Activated CD4-positive, alpha-beta T cell treated with anti-CD3 and anti-CD28 coated beads, Interleukin-2, amount 50 U/mL, for 1 hour (primary cell): ENCODE measurements around the gene TSHZ2.
"Not testable (repeated sequence)": the region's sequence is repeated elsewhere in the genome, so short reads cannot be mapped to it uniquely, and the experiment has no call there.

Source experiments
- DNase-seq: peaks from one replicate; pipeline ENCODE4 v3.0.0-alpha.2; 2020

Gene TSHZ2

DNA sequence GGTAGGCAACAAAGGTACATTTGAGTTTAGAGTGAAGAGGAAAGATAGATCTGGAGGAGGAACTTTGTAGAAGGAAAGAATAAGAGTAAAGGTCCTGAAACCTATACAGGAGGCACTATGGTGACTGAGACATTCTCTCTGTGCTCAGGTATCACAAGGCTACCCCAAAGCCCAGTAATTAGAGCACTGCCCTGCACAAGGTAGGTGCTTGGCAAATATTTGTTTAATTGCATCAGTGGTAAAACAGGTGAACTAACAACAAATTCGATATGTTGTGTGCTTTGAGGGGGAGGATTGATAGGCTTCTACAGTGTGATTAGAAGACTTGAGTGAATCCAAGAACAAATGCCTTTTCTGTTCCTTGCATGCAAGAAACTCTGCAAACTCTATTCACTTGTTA lies 6.8 kb upstream of the TSHZ2 start:
- DNase-seq = no peak

DNA sequence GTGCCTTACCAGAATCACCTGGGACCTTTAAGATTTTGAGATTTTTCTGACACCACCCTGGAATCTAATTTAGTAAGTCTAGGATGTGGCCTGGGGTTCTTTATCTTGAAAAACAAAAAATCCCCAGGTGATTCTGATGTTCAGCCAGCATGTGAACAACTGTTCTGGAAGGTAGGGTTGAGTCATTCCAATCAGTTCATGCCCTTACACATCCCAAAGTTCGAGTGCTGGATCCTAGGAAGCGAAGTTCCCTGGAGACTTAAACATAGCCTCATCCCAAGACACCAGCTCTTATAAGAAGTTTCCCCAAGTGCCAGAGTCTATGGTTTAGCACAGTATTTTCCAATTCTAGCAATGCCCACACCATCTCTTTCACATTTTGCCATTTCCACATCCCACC lies 6.3 kb upstream of the TSHZ2 start:
- no peak for DNase-seq

DNA sequence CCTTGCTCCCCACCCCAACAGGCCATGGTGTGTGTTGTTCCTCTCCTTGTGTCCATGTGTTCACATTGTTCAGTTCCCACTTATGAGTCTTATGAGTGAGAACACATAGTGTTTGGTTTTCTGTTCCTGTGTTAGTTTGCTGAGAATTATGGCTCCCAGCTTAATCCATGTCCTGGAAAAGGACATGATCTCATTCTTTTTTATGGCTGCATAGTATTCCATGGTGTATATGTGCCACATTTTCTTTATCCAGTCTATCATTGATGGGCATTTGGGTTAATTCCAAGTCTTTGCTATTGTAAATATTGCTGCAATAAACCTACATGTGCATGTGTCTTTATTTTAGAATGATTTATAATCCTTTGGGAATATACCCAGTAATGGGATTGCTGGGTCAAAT lies 5.6 kb upstream of the TSHZ2 start:
- not testable (repeated sequence) for DNase-seq

DNA sequence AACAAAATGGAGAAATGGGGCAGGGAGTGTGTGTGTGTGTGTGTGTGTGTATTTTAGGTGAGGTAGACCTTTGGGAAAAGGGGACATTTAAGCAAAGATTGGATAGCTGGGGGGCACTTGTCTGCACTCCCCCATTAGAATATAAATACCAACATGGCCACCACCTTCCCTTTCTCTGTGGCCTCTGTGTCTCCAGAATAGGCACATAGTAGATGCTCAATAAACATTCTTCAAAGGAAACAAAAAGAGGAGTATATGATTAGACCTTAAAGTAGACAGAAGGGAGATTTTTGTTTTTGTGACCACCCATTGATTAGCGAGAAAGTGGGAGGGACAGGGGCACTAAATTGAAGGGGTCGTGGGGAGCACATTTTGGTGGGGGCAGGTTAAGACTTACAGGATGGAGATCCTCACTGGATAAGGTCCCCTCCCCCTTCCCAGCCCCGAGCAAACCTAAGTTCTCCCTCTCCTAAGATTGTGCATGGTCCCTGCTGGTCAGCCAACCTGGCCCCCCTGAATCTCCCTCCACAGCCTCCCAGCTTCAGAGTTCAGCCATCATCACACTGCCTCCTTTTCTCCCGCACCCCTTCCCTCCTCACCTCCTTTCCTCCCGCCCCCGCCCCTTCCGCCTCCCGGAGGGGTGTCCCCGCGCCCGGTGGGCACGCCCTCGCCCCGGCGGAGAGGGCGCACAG lies 514 bp upstream of the TSHZ2 start:
- no peak for DNase-seq

DNA sequence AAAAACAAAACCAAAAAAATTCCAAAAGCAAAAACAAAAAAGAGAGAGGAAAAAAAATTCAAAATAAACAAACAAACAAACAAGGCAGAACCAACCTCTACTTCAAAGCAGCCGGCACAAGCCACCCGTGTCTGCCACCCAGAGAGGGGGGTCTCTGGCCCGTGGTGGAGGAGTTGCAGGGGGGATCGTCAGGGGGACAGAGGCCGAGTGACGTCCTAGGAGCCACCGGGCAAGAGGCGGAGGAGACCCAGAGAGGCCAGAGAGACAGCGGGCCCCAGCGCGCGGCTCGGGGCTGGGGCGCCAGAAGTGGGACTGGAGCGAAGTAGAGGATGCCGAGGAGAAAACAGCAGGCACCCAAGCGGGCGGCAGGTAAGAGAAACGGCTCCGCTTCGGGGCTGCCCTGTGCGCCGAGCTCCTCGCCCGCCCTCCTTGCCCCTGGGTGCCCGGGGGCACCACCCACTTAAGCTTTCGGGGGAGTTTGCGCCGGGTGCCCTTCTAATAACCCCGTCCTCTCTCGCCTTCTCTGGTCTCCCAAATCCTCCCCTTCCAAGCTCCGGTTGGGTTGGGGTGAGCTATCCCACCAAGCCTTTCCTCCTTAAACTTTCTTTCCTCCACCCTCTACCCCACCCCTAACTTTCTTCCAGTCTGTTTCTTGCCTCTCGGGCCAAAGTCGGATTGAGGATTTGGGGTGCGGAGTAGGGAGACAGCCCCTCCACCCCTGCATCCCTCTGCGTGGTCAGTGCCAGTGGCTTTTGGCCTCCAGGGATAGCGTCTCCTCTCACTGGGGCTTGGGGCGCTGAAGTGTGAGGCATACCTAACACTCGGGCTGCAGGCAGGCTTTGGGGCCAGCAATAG lies 1.0 kb downstream of the TSHZ2 start:
- DNase-seq = peak; percentile 47

DNA sequence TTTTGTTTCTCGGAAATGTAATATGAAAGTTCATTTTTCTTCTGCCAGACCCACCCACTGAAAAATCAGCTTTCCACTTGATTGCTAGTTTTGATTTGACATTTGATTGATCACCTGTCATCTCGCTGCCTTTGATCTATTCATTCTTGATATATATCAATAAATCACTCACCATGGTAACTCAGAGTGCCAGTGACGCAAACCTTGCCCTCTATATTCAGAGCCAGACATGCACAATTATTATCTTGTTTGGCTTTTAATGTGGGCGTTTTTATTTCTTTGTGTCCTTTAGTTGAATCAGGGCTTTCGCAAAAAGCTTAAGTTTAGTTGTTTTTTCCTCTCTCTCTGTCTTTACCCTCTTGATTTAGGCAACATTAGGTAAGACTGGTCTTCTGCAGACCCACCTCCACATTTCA lies 2.0 kb downstream of the TSHZ2 start:
- DNase-seq = peak; percentile 53

DNA sequence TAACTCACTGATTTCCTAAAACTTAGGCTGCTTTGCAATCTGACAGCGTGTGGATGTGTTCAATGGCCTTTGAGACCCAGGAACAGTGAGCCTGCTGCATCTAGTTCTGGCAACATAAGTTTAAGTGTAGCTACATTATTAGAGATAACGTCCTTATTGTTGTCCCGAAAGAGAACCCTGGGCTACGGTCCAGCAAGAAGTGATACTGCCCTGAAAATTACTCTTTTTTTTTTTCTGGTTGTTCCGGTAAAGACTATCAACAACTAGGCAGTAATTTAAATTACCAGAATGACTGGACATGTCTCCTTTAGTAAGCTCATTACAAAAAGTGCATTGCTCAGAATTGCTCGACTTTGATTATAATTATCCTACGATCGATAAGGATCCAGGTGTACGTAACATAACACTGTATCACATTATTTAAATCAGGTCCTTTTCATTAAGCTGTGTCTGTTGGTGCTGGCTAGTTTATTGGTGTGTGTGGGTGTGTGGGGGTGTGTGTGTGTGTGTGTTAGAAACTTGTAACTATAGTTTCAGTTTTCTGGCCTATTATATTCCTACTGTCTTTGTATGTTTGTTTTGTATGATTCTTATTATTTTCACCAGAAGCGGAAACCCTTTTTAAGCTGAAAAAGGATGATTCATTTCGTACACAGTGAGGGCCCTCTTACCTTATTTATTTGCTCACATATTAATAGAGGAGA lies 3.0 kb downstream of the TSHZ2 start:
- DNase-seq = peak; percentile 39

DNA sequence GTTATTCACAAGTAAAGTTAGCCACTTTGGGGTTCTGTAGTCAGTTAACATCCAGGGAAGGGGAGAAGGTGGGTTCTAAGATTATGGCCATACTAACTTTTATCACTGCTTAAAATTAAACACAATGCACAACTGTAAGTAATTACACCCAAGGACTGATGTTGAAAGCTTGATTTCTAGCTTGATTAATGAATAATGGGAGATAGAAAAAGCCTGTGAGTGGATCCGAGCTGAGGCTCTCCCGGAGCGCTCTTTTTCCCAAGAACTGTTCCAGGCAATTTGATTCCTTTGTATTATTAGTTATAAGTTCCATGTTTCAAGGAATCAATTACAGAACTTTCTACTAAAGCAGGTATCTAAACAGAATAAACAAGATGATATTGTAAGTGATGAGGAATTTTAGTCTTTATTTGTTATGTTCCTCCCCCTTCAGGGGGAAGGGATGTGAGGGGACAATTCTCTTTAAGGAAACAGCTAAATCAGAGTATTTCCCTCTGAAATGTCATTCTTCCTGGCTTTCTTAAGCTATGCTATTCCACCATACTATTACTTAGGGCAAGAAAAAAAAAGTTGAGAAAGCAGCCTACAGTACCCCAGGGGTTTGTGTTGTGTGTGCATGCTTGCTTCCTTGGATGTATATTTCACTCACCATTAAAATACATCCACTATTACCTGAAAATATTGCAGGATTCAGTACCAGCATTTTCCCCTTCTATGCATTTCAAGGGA lies 3.8 kb downstream of the TSHZ2 start:
- no peak for DNase-seq

DNA sequence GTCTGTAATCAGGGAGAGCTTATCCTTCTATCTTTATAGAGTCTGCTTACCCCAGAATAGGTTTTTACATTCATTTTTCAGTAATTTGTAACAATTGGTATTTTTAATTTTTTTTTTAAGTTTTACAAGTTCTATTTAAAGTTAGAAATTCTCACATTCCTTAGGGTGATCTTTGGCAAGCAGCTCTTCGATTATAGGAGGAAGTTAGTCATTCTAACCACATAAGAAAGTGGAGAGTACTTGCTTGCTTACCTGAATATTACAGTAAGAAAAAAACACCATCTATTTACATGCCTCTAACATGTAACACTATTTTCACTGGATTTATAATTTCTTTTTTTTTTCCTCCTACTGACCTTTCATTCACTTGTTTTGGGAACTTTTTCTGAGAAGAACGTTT lies 6.7 kb downstream of the TSHZ2 start:
- no peak for DNase-seq

DNA sequence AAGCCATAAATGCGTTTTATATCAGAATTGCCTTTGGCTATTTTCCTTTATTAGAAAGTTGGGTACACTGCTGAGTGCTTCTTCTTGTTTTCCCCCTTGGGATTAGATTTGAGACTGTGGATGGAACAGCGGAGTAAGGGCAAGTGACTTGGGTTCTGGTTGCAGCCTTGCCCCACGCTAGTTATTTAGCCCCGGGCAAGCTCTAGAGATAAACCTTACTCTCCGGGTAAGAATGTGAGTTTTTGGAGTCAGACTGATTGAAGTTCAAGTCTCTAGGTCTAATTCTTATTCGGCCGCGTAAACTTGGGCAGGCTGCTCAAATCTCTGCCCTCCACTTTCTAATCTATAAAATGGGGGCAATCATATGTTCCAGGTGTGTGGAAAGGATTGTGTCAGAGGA lies 8.9 kb downstream of the TSHZ2 start:
- no peak for DNase-seq

DNA sequence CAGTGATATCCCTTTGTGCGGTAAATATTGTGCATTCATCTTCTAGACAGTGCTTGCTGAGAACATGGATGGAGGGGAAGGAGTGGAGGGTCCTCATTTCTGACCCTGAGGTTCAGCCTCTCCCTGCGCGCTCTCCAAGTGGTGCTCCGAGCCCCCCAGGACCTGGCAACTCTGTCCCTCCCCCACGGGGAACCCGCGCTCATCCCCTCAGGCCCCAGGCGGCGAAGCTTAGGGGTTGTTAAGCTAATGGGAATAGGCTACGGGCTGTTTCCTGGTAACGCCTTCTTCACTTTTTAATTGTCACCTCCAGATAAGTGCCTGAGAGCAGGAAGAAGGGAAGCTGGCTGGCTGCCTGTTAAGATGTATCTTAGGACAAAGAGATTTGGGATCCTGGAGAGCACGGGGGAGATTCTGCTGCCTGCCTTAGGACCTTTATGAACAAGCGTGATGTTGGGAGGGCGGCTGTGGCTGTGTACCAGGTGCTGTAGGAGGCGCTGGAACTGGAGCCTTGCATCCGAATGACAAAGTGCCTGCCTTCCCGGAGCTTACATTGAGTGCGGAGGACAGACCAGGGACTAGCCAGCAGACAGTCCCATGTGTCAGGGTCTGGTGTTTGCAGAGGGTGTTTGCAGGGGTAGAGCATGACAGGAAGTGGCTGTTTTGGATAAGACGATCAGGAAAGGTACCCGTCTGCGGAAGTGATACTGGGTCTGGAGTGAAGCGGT lies 11.7 kb downstream of the TSHZ2 start:
- DNase-seq = no peak

DNA sequence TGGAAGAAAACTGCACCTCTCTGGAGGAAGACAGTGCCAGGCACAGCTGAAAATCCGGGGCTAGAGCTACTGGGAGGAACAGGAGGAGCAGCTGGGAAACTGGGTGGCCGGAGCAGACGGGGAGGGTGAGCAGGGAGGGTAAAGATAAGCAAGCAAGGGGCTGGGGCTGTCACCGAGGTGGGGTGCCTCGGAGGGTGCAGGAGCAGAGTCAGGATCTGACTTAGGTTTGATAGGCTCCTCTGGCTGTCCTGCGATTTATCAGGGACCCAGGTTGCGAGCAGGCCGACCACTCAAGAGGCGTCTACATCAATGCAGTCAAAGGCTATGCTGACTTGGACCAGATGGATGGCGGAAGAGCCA lies 12.3 kb downstream of the TSHZ2 start:
- no peak for DNase-seq

DNA sequence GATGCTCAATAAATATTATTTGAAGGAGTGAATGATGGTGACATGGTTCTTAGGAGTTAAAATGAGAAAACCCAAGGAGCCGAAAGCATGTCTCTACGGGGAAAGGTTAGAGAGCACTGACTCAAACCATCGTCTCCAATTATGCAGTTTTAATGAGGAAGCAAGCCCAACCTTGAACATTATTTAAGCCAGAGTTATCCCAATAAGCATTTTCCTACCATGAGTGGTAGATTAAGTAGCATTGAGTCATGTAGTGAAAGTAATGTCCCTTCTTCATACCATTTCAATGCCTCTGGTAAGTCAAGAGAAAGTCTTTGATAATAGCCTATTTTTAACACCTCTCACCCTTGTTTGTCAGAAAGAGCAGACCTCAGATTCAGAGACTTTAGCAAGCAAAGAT lies 13.5 kb downstream of the TSHZ2 start:
- no peak for DNase-seq

DNA sequence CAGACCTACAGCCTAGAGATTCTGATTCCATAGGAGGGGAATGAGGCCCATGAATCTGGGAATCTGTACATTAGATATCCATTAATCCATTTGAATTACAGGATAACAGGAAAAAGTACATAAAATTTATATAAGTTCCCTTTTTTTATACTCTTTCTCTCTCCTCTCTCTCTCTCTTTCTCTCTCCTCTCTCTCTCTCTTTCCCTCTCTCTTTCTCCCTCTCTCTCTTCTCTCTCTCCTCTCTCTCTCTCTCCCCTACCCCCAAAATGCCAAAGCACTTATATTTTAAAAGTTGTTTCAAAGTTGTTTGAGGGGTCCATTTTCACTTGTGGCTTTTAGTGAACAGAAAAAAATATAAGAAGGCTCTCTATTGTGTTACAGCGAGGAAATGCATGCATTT lies 15.1 kb downstream of the TSHZ2 start:
- no peak for DNase-seq

DNA sequence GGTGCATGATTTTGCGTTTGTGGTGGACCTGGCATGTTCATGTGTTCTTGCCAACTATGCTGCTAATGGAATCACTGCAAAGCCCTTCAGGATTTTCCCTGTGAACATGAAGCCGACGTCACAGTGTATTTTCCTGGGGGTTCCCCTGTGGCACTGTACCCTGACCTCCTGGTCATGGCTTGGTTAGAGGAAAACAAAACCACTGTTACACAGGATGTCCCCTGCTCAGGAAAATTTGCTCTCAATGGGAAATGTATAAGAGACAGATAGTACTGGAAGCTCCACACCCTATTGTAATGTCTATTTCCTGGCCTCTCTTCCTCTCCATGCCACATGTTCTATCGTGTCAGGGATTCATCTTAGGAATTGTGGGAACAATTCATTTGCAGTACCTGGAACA lies 19.7 kb downstream of the TSHZ2 start:
- DNase-seq = no peak

DNA sequence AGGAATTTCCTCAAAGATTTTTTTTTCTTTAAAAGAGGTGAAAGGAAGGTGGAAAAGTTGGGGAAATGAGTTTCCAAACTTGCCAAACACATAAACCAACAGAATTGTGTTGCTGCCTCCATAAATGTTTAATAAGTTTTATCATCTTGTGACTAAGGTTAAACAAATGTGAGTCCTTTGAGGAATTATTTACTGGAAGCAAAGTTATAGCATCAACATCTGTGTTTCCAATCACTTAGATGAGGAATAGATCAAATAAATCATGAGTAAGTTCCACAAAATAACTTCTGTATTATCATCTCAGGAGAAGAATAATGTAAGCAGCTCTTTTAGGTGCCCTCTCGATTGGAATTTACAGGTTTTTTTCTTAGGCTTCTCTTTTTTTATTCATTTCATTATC lies 20.5 kb downstream of the TSHZ2 start:
- DNase-seq = no peak

DNA sequence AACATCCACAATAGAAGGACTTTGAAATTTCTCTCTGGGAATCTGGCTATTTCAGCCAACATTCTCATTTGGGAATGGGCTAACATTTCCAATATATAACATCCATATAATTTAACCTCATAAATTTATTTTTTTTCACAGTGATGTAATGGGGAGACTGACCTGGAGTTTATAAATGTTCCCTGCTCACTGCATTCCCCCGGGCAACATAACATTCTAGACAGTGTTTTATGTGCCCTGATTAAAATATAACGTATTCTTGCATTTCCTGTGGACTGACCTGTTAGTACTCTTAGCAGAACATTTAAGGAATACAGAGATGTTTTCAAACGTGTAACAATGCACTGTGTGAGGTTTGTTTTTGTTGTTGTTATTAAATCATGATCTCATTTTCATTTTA lies 20.9 kb downstream of the TSHZ2 start:
- no peak for DNase-seq

DNA sequence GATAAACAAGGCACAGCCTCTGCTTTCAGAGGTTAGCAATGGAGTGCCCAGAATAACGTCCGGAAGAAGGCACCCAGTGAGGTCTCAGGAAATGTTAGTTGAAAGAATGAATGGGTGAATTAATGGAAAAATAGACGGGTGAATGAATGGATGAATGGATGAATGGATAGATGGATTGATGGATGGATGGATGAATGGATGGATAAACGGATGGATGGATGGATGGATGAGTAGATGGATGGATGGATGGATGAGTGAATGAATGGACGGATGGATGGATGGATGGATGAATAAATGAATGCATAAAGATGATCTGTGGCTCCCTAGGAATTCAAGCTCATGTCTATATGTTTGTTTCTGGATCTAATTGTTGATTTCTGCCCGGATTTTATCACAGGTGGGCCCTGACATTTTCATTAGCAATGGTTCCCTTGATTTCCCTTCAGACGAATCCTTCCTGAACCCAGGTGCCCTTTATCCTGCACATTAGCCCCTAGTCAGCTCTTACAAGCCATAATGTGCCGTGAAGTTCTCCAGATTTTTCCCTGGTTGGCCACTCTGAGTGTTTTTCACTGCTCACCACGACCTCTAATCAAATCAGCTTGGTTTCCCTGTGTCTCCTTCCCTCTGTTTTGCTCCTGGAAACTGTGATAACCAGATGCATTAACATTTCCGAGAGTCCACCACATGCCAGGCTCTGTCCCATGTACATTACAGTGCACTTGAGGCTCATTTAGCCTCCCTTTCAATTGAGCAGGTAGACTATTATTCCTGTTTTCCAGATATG lies 22.2 kb downstream of the TSHZ2 start:
- no peak for DNase-seq

DNA sequence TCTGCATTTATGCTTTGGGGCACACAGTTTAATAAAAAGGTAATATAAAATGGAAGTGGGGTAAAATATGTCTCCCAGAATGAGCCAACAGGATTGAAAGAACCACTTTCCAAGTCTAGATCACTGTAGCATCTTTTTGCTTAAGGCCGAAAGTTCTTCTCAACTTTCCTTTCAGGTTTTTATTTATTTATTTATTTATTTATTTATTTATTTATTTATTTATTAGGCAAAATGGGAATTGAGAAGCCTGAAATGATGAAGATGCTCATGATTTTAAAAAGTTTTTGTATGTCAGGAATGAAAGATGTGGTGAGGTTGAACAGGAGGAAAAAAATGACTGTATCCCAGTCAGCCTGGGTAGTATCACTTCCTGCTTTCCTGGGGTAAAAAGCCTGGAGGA lies 24.0 kb downstream of the TSHZ2 start:
- no peak for DNase-seq

DNA sequence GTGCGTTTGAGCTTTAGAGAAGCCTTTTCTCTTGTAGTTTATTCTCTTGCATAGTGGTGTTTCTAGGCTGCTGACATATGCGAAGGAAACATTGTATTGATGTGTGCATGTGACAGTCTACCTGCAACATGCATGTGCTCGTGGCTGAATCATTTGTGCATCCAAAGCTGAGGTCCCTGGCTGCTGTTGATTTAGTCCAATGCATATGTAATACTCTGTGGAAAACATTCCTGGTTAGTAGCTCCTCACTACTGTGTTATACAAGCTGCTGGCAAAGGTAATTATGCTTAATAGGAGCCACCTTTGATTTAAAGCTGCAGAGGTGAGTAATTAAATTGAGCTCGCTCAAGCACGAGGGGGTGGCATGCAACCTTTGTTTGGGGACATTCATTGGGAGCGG lies 24.5 kb downstream of the TSHZ2 start:
- no peak for DNase-seq

DNA sequence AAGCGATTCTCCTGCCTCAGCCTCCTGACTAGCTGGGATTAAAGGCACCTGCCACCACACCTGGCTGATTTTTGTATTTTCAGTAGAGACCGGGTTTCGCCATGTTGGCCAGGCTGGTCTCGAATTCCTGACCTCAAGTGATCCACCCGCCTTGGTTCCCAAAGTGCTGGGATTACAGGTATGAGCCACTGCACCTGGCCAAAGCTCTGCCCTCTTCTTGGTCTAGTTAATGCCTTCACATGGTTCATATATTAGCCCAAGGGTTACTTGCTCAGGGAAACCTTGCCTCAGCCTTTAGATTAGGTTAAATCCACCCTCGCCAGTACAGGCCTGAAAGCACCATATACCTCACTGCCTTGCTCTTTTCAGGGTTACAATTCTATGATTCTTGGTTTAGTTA lies 26.1 kb downstream of the TSHZ2 start:
- no peak for DNase-seq

DNA sequence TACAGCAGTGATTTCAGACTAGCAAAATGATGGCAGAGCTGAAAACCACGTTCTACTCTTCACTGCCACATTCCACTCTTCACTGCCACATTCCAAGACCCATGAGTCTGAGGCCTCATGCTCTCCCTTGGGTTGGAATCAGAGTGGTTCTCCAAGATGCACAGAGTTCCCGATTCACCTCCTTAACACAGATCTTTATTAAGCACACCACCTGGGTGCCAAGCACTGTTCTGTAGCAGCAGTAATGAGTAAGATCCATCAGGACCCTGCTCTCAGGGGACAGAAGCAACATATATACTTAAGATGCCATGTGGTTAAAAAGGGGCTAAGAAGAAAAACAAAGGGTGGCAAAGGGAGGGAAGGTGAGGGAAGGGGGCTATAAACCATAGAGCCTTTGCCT lies 26.9 kb downstream of the TSHZ2 start:
- no peak for DNase-seq
